Ovary (tissue), 9 donors: ENCODE measurements around the gene TBX6. TPM values are rescaled to one million over a fixed set of nuclear protein-coding genes. Genes with fewer than 3 reads are reported as not detected.
A peak's percentile ranks its signal among the peaks of the same experiment; 100 is the strongest.

Source experiments
- DNase-seq, 5 donors: peaks; one replicate each; pipeline ENCODE4 v3.0.0-alpha.2; 2019 to 2020
- H3K27ac ChIP-seq, 2 donors: fragments of 200-600 bp; one replicate each; pipeline versions ENCODE4 v1.5.1 to v1.8.0; 2019 to 2022
- H3K27me3 ChIP-seq: fragments of 200-600 bp; one replicate; pipeline ENCODE4 v1.8.0; 2022
- H3K36me3 ChIP-seq: fragments of 200-600 bp; sonication (generic); one replicate; pipeline ENCODE4 v1.5.1; 2019
- H3K4me1 ChIP-seq: one replicate; pipeline ENCODE4 v1.8.1; 2013; ENCODE audit warnings: mild to moderate bottlenecking, moderate library complexity; ENCODE audit not compliant: insufficient read depth
- H3K4me3 ChIP-seq: fragments of 200-600 bp; sonication (generic); one replicate; pipeline ENCODE4 v1.5.1; 2017
- H3K9me3 ChIP-seq, 2 donors: fragments of 200-600 bp in 1 of 2; sonication (generic) in 1 of 2; one replicate each; pipeline versions ENCODE4 v1.5.1 to v1.8.1; 2013 to 2019; ENCODE audit warnings: mild to moderate bottlenecking in 1 of 2, moderate library complexity in 1 of 2
- CTCF ChIP-seq, 3 donors: fragments of 450-650 bp in 2 of 3; fragments of 200-600 bp in 1 of 3; IDR thresholded peaks; one replicate each; pipeline versions ENCODE4 v1.5.1 to v1.8.0; 2016 to 2022; ENCODE audit warnings: antibody characterized with exemption in 3 of 3, mild to moderate bottlenecking in 1 of 3
- EP300 ChIP-seq: sonication (generic); formaldehyde crosslinking; IDR thresholded peaks from one replicate; pipeline ENCODE4 v1.6.1; 2017; ENCODE audit warnings: antibody characterized with exemption
- POLR2A ChIP-seq: fragments of 450-650 bp; IDR thresholded peaks from one replicate; pipeline ENCODE4 v1.6.1; 2017; ENCODE audit warnings: antibody characterized with exemption, mild to moderate bottlenecking, moderate library complexity
- WGBS, 3 donors: extraction: QIAGEN DNeasy Blood & Tissue Kit in 1 of 3; methylation state at CpG; one replicate each; pipeline versions ENCODE4 v1.1.5 to v1.1.7; 2013 to 2017; 5-methylcytosine and 5-hydroxymethylcytosine counted together
- intact Hi-C, 4 donors: fragments of 100-400 bp; cut with DNase I; formaldehyde crosslinking; loops; one replicate each; pipeline versions ENCODE4 v1.11.0 to v1.15.1; 2022 to 2023
- polyA plus RNA-seq, 2 donors: library from polyadenylated mRNA; stranded (reverse); fragments of 200-250 nt in 1 of 2; fragments of 350-450 nt in 1 of 2; fragmentation: Illumina TruSeq in 1 of 2; extraction: RNeasy Lipid Tissue Mini Kit (QIAGEN cat#74804) in 1 of 2; gene quantifications; one replicate each; pipeline ENCODE4 v1.2.3, GENCODE V29; 2013 to 2014
- total RNA-seq, 7 donors: library from RNA; depleted of rRNA in 2 of 7; stranded (reverse); fragments of >200 nt in 2 of 7; fragmentation: NEBNext Ultra II Directional in 3 of 7; extraction: Animal tissue kit (Norgen Biotek cat#: 25700) in 3 of 7; gene quantifications; one replicate each; pipeline versions ENCODE4 v1.1.0 to v1.2.4, GENCODE V29; 2016 to 2023
- donor health status: DM: no; HTN: no; CAD: no; lungs with moderate emphysema.
- donor health status: DM: no; HTN: no; CAD: no.
- donor health status: Bipolar disorder and iron deficiency.
- donor health status: DM: yes; HTN: yes; CAD: no.
- donor health status: DM: no; HTN: no; CAD: no.
- donor health status: DM: yes; HTN: yes; CAD: no.

The TBX6 gene
- total and polyA plus RNA-seq, 9 donors, result 0.08 to 1.5 (median 0.75) TPM

DNA sequence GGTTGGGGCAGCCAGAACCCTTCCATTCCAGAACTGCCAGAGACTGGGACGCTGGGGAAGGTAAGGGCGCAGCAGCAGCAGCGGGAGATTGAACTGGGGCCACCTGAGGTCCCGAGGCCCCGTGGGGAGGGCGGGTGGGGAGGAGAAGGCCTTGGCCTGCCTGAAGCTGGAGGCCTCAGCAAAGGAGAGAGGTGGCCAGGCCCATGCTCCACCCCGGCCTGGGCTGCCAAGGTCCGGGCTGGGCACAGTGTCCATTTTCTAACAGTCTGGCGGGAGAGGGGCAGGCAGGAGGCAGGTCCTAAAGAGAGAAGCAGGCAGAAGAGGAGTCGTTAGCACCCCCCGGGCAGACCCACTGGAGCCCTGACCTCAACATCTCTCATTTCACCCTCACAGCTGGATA lies 22.7 kb upstream of the TBX6 start:
- H3K9me3 ChIP-seq, result no peaks in the 10 kb centered on the region
- DNase-seq, result no peak
- H3K36me3 ChIP-seq, result no peaks in the 10 kb centered on the region
- H3K27ac ChIP-seq, result no peak overlapping the region
- TF ChIP-seq POLR2A (no peak), EP300 (no peak), CTCF (IDR thresholded peaks at IDR 0.05) (no peak)
- no peaks in the 10 kb centered on the region for H3K4me1 ChIP-seq
- no peaks in the 10 kb centered on the region for H3K27me3 ChIP-seq
- intact Hi-C loops, result no loop called here
- WGBS, 3 donors, result 59 to 64% (median 61%) methylated on average over 11 of the region's 11 CpGs
- no peak overlapping the region for H3K4me3 ChIP-seq

- H3K4me1 ChIP-seq, result no peaks in the 10 kb centered on the region
- no peaks in the 10 kb centered on the region for H3K27me3 ChIP-seq
- TF ChIP-seq EP300, result no peak
- TF ChIP-seq POLR2A, result no peak
- TF ChIP-seq CTCF (IDR thresholded peaks at IDR 0.05), result no peak
- DNase-seq, result no peak
- 80 to 86% (median 82%) methylated on average over 18 to 20 of the region's 20 CpGs for WGBS, 3 donors
- H3K4me3 ChIP-seq, result no peak overlapping the region
- H3K27ac ChIP-seq, result no peak overlapping the region
- H3K9me3 ChIP-seq, result no peaks in the 10 kb centered on the region
- intact Hi-C loops, result no loop called here
- no peaks in the 10 kb centered on the region for H3K36me3 ChIP-seq
These were observed 22.1 kb upstream of the TBX6 start for GRCh38 chr16:30113711-30114333.

DNA sequence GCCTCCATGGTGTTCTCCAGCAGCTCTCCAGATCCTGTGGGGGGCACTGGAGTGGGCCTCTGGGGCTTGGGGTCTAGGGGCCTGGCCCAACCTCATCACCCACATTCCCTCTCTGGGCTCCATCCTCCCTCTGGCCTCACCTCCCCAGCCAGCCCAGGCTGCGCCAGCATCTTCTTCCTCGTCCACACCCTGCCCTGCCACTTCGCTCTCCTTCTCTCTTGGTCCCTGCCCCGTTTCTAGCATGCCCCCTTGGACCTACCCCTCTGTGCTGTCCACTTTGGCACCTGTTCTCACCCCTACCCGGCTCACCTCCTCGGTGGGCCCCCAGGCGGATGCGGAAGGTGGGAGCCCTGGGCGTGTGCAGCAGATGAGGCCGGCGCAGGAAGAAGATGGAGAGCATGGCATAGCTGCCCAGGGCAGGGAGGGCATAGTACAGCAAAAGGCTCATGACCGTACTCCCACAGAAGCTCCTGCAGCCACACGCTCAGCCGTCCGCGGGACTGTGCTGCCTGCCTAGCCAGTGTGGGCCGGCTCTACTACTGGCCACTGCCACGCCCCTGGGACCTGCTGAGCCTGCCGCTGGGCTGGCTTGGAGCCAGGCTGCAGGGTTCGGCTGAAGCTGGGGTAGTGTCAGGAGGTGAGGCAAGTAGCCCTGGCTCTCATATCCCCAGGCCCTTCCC lies 21.4 kb upstream of the TBX6 start, which contains the start of gene GDPD3:
Gene GDPD3, minus strand, starts transcription at position 507 of the 680 bp plus-strand sequence. Its CDS starts 59 bp downstream, at position 448.
- intact Hi-C loops, result no loop called here
- TF ChIP-seq POLR2A (no peak), CTCF (IDR thresholded peaks at IDR 0.05) (no peak), EP300 (no peak)
- H3K36me3 ChIP-seq, result no peaks in the 10 kb centered on the region
- H3K4me3 ChIP-seq, result no peak within 1 kb of the TSS
- 68 to 77% (median 69%) methylated on average over 20 of the region's 20 CpGs for WGBS, 3 donors
- DNase-seq, result peak in 2 of 5 donors; percentile 40 to 54
- no peaks in the 10 kb centered on the region for H3K27me3 ChIP-seq
- no peaks in the 10 kb centered on the region for H3K4me1 ChIP-seq
- H3K27ac ChIP-seq, result no peak within 1 kb of the TSS
- no peaks in the 10 kb centered on the region for H3K9me3 ChIP-seq

DNA sequence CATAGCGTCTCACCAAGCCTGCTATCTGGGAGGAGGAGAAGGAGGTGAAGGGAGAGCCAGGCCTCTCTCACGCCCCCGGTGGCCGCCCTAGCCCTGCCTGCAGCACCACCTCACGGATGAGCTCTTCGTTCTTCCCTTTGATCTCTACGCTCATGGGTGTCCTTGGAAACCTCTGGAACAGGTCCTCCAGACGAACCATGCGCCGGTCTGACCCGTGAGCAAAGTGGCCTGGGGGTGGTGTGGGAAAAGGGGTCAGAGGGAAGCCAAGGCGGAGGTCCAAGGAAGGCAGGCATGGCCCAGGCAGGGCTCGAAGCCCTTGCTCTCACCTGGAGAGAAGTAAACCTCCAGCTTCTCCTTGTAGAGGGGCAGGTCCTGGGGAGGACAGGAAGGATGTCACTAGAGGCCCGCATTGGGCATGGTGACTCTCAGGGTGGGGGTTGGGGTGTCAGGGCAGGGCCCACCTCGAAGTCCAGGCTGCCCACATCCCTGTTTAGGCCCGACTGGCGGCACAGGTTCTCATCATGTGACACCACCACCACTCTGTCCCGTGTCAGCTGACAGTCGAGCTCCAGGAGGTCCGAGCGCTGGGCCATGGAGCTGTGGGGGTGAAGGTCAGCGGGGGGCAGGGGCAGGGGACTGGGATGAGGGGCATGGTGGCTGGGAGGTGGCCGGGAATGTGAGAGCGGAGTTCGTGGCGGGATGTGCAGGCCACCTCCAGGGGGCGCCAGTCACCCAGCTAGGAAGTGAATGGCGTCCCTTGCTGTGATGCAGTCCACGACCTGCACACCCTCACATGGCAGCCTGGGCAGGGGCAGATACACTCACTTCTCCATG lies 20.7 kb upstream of the TBX6 start:
- Histone ChIP-seq H3K4me1 (no peaks in the 10 kb centered on the region), H3K27ac (no peak overlapping the region), H3K4me3 (no peak overlapping the region), H3K27me3 (no peaks in the 10 kb centered on the region), H3K9me3 (no peaks in the 10 kb centered on the region), H3K36me3 (no peaks in the 10 kb centered on the region)
- DNase-seq, result peak; percentile 46 to 72 (median 62)
- peak in 1 of 3 donors; percentile 61 for TF ChIP-seq CTCF (IDR thresholded peaks at IDR 0.05)
- TF ChIP-seq EP300, result no peak
- no peak for TF ChIP-seq POLR2A
- 67 to 69% (median 68%) methylated on average over 29 of the region's 29 CpGs for WGBS, 3 donors
- intact Hi-C loops, result no loop called here
